GM21423 (cell line): ENCODE data around the gene INAVA.

Experiments used
- ATAC-seq: cut with Tn5 transposase; IDR thresholded peaks from one replicate; pipeline ENCODE4 v1.9.1; 2021; ENCODE audit warnings: mild to moderate bottlenecking, moderate library complexity; ENCODE audit not compliant: unreplicated experiment

Gene INAVA

GRCh38 chr1:200874694-200875093, 20.0 kb upstream of the INAVA start:
- no peak for ATAC-seq

GRCh38 chr1:200875416-200875815, 19.3 kb upstream of the INAVA start:
- ATAC-seq, result no peak

- ATAC-seq, result no peak
These were observed 17.7 kb upstream of the INAVA start for GRCh38 chr1:200877010-200877409.

GRCh38 chr1:200877839-200878551, 16.7 kb upstream of the INAVA start:
- ATAC-seq, result peak; percentile 54

GRCh38 chr1:200880212-200880611, 14.5 kb upstream of the INAVA start:
- ATAC-seq, result peak; percentile 60

- ATAC-seq, result no peak
These were observed 11.6 kb upstream of the INAVA start for GRCh38 chr1:200883118-200883517.

GRCh38 chr1:200885623-200886402, 8.9 kb upstream of the INAVA start:
- ATAC-seq, result no peak

GRCh38 chr1:200886594-200886993, 8.1 kb upstream of the INAVA start:
- ATAC-seq, result no peak

- no peak for ATAC-seq
These were observed 7.7 kb upstream of the INAVA start for GRCh38 chr1:200887036-200887435.

GRCh38 chr1:200887772-200888348, 6.8 kb upstream of the INAVA start:
- no peak for ATAC-seq

- ATAC-seq, result peak; percentile 88
These were observed 6.3 kb upstream of the INAVA start for GRCh38 chr1:200888349-200888838.

- no peak for ATAC-seq
These were observed 5.1 kb upstream of the INAVA start for GRCh38 chr1:200889571-200889970.

GRCh38 chr1:200890027-200890426, 4.7 kb upstream of the INAVA start:
- no peak for ATAC-seq

GRCh38 chr1:200890818-200891773, 3.6 kb upstream of the INAVA start:
- no peak for ATAC-seq

- ATAC-seq, result no peak
These were observed 2.9 kb upstream of the INAVA start for GRCh38 chr1:200891774-200892157.

- ATAC-seq, result no peak
These were observed 2.2 kb upstream of the INAVA start for GRCh38 chr1:200892546-200892945.

GRCh38 chr1:200892958-200893357, 1.7 kb upstream of the INAVA start:
- ATAC-seq, result no peak

- ATAC-seq, result no peak
These were observed 1.2 kb upstream of the INAVA start for GRCh38 chr1:200893411-200893901.

GRCh38 chr1:200895443-200895789, 716 bp downstream of the INAVA start:
- ATAC-seq, result no peak

GRCh38 chr1:200895801-200896530, 1.3 kb downstream of the INAVA start:
- ATAC-seq, result peak; percentile 64
